22Rv1 (cell line): ENCODE measurements around the gene STAP2.

Experiments
- CTCF ChIP-seq: fragments of 450-650 bp; IDR thresholded peaks from 2 replicates; pipeline ENCODE4 v1.5.1; 2017; ENCODE audit warnings: mild to moderate bottlenecking
- ZFX ChIP-seq: fragments of 450-650 bp; IDR thresholded peaks from 2 replicates; pipeline ENCODE4 v1.6.1; 2017; ENCODE audit warnings: antibody characterized with exemption, borderline replicate concordance

GRCh38 chr19:4376671-4376990 is 38.0 kb upstream of the STAP2 start:
- TF ChIP-seq CTCF (no peak), ZFX (no peak)
